Trophoblast cell (in vitro differentiated cells and primary cell): ENCODE data around the gene HERC2.
"Not testable (repeated sequence)": the region's sequence is repeated elsewhere in the genome, so short reads cannot be mapped to it uniquely, and the experiment has no call there.

Experiments
- DNase-seq, 2 donors: peaks; one replicate each; pipeline ENCODE4 v3.0.0-alpha.2; 2016
- H2AFZ ChIP-seq: 2 replicates; pipeline ENCODE4 v1.6.1; 2013; ENCODE audit warnings: low read length, moderate library complexity, mild to moderate bottlenecking; ENCODE audit not compliant: insufficient read depth, poor library complexity
- H2AK5ac ChIP-seq: 2 replicates; pipeline ENCODE4 v1.6.1; 2013; ENCODE audit warnings: mild to moderate bottlenecking, low read length
- H2BK120ac ChIP-seq: 2 replicates; pipeline ENCODE4 v1.6.1; 2013; ENCODE audit warnings: low read length, mild to moderate bottlenecking, moderate library complexity; ENCODE audit not compliant: insufficient read depth, poor library complexity
- H2BK12ac ChIP-seq: 2 replicates; pipeline ENCODE4 v1.6.1; 2013; ENCODE audit warnings: mild to moderate bottlenecking, low read length, moderate library complexity
- H2BK5ac ChIP-seq: 2 replicates; pipeline ENCODE4 v1.6.1; 2013; ENCODE audit warnings: low read length, low read depth, moderate library complexity, mild to moderate bottlenecking; ENCODE audit not compliant: poor library complexity
- H3K14ac ChIP-seq: 2 replicates; pipeline ENCODE4 v1.6.1; 2013; ENCODE audit warnings: mild to moderate bottlenecking, low read length
- H3K18ac ChIP-seq: 2 replicates; pipeline ENCODE4 v1.6.1; 2013; ENCODE audit warnings: mild to moderate bottlenecking, low read length
- H3K23ac ChIP-seq: 2 replicates; pipeline ENCODE4 v1.6.1; 2013; ENCODE audit warnings: low read length
- H3K27ac ChIP-seq: 2 replicates; pipeline ENCODE4 v1.5.1; 2013; ENCODE audit warnings: low read depth, mild to moderate bottlenecking, inconsistent platforms, low read length, moderate library complexity
- H3K27me3 ChIP-seq: 2 replicates; pipeline ENCODE4 v1.6.1; 2013; ENCODE audit warnings: inconsistent platforms, mild to moderate bottlenecking, low read length, moderate library complexity; ENCODE audit not compliant: insufficient read depth
- H3K36me3 ChIP-seq, 2 experiments: 1 replicate in 1 of 2; 2 replicates in 1 of 2; pipeline ENCODE4 v1.6.1; 2013; ENCODE audit warnings: low read length in 2 of 2, mild to moderate bottlenecking in 2 of 2, moderate library complexity in 1 of 2; ENCODE audit not compliant: insufficient read depth in 2 of 2, control insufficient read depth in 1 of 2
- H3K4ac ChIP-seq: 2 replicates; pipeline ENCODE4 v1.6.1; 2013; ENCODE audit warnings: low read depth, mild to moderate bottlenecking, low read length, moderate library complexity
- H3K4me1 ChIP-seq, 2 experiments: 1 replicate in 1 of 2; 2 replicates in 1 of 2; pipeline ENCODE4 v1.6.1; 2013; ENCODE audit warnings: low read length in 2 of 2, mild to moderate bottlenecking in 2 of 2, moderate library complexity in 1 of 2; ENCODE audit not compliant: insufficient read depth in 2 of 2, control insufficient read depth in 1 of 2
- H3K4me2 ChIP-seq: 2 replicates; pipeline ENCODE4 v1.6.1; 2013; ENCODE audit warnings: inconsistent platforms, mild to moderate bottlenecking, low read length, moderate library complexity
- H3K4me3 ChIP-seq: 2 replicates; pipeline ENCODE4 v1.5.1; 2013; ENCODE audit warnings: mild to moderate bottlenecking, low read depth, low read length, inconsistent platforms
- H3K79me1 ChIP-seq: one replicate; pipeline ENCODE4 v1.6.1; 2013; ENCODE audit warnings: low read length
- H3K79me2 ChIP-seq: 2 replicates; pipeline ENCODE4 v1.6.1; 2013; ENCODE audit warnings: low read length, mild to moderate bottlenecking; ENCODE audit not compliant: control insufficient read depth, insufficient read depth, poor library complexity
- H3K9ac ChIP-seq: 2 replicates; pipeline ENCODE4 v1.6.1; 2013; ENCODE audit warnings: mild to moderate bottlenecking, low read length
- H3K9me3 ChIP-seq: 2 replicates; pipeline ENCODE4 v1.6.1; 2013; ENCODE audit warnings: low read depth, mild to moderate bottlenecking, control low read depth, inconsistent platforms, low read length; ENCODE audit not compliant: insufficient read depth
- H4K12ac ChIP-seq: 2 replicates; pipeline ENCODE4 v1.6.1; 2013; ENCODE audit warnings: low read depth, mild to moderate bottlenecking, low read length, moderate library complexity
- H4K8ac ChIP-seq: 2 replicates; pipeline ENCODE4 v1.6.1; 2013; ENCODE audit warnings: low read depth, mild to moderate bottlenecking, low read length, moderate library complexity
- H4K91ac ChIP-seq: one replicate; pipeline ENCODE4 v1.6.1; 2013; ENCODE audit warnings: low read depth, mild to moderate bottlenecking, low read length, moderate library complexity
- WGBS: extraction: QIAGEN DNeasy Blood & Tissue Kit; methylation state at CpG from one replicate; pipeline ENCODE4 v1.1.7; 2013; ENCODE audit warnings: missing lambda C conversion rate; ENCODE audit not compliant: insufficient read length, insufficient coverage; ENCODE audit errors: extremely low coverage; 5-methylcytosine and 5-hydroxymethylcytosine counted together

The HERC2 gene

DNA sequence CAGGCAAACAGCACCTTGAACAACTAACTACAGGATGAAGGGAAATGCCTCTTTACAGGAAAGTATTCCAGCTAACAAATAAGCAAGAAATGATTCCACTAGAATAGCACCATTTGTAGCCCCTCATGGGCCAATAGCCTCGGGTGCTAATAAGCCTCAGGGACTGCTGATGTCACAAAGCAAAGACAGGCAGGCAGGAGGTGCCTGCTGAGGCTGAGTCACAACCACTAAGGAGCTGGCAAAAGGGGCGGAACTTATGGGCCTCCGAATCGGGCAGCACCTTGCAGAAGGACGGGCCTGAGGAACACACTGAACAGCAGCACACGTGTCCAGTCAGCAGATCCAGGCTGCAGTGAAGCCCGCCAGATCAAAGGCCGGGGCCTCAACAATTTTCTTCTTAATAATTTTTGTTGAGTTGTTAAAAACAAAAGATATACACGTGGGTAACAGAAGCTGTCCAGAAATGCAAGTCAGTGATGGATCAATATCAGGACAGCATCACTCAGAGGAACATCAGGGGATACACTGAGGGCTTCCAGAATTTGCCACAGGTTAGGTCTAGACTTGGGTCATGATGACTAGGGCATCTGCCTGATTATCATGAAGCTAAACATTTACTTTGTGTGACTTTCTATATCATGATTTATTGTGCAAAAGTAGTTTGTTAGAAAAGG, 170.0 kb downstream of the HERC2 start:
- not testable (repeated sequence) for H3K4me3 ChIP-seq, H3K4me2 ChIP-seq, H4K91ac ChIP-seq, H2BK12ac ChIP-seq, H3K4me1 ChIP-seq, H3K9me3 ChIP-seq, H3K23ac ChIP-seq, H2BK120ac ChIP-seq, H4K8ac ChIP-seq, H2AFZ ChIP-seq, H3K9ac ChIP-seq, H4K12ac ChIP-seq, H3K27me3 ChIP-seq, H3K79me2 ChIP-seq, H2AK5ac ChIP-seq, H3K14ac ChIP-seq, H3K27ac ChIP-seq, H3K18ac ChIP-seq, H2BK5ac ChIP-seq, H3K79me1 ChIP-seq, H3K4ac ChIP-seq
- WGBS, result no CpG with 5 or more reads among the region's 9 CpGs
- peaks cover 4 to 11% of the 10 kb centered on the region in 2 experiments for H3K36me3 ChIP-seq
- peak in 1 of 2 donors; percentile 22 for DNase-seq

GRCh38 chr15:28147801-28148200, 174.2 kb downstream of the HERC2 start:
- no peak overlapping the region for H2BK12ac ChIP-seq
- no peaks in the 10 kb centered on the region for H3K27me3 ChIP-seq
- H2BK120ac ChIP-seq, result no peak overlapping the region
- H2AFZ ChIP-seq, result no peak overlapping the region
- H4K8ac ChIP-seq, result no peak overlapping the region
- DNase-seq, result no peak
- H2AK5ac ChIP-seq, result no peak overlapping the region
- no peak overlapping the region for H3K27ac ChIP-seq
- H3K79me1 ChIP-seq, result no peaks in the 10 kb centered on the region
- no peaks in the 10 kb centered on the region for H3K4me1 ChIP-seq
- H4K12ac ChIP-seq, result no peak overlapping the region
- no peak overlapping the region for H3K9ac ChIP-seq
- H3K4me3 ChIP-seq, result no peak overlapping the region
- no peak overlapping the region for H3K14ac ChIP-seq
- no peak overlapping the region for H2BK5ac ChIP-seq
- no peaks in the 10 kb centered on the region for H3K79me2 ChIP-seq
- no CpG with 5 or more reads among the region's 3 CpGs for WGBS
- no peak overlapping the region for H3K4me2 ChIP-seq
- H3K4ac ChIP-seq, result no peak overlapping the region
- H3K9me3 ChIP-seq, result no peaks in the 10 kb centered on the region
- peaks cover 16 to 29% of the 10 kb centered on the region in 2 experiments for H3K36me3 ChIP-seq
- H4K91ac ChIP-seq, result no peak overlapping the region
- H3K18ac ChIP-seq, result no peak overlapping the region
- H3K23ac ChIP-seq, result no peak overlapping the region

DNA sequence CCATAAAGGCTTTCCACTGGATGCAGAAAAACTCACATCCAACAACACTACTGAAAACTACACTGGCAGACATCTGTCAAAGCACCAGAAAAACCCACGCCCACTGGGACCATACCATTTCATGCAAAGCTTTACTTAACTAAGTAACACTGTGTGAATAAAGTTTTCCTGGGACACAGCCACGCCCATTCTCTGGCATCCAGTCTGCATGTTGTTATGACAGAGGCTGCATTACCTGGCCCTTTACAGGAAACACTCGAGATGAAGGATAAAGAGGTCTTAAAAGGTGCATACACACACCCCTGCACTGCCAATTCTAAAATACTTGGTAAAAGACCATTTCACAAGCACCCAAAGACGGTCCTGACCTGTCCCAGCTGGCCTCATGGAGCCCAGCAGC, 176.6 kb downstream of the HERC2 start:
- DNase-seq, H3K4me2 ChIP-seq, H3K79me1 ChIP-seq, H3K23ac ChIP-seq, H3K9me3 ChIP-seq, H3K18ac ChIP-seq, H3K4me1 ChIP-seq, H3K4me3 ChIP-seq, H3K4ac ChIP-seq, H4K12ac ChIP-seq, H2BK12ac ChIP-seq, H2AK5ac ChIP-seq, H4K8ac ChIP-seq, H3K27ac ChIP-seq, H3K14ac ChIP-seq, H3K27me3 ChIP-seq, H2BK120ac ChIP-seq, H4K91ac ChIP-seq, H2BK5ac ChIP-seq, H2AFZ ChIP-seq, H3K79me2 ChIP-seq, H3K9ac ChIP-seq: not testable (repeated sequence)
- WGBS, result no CpG with 5 or more reads among the region's 4 CpGs
- H3K36me3 ChIP-seq, result peaks cover 21 to 33% of the 10 kb centered on the region in 2 experiments

DNA sequence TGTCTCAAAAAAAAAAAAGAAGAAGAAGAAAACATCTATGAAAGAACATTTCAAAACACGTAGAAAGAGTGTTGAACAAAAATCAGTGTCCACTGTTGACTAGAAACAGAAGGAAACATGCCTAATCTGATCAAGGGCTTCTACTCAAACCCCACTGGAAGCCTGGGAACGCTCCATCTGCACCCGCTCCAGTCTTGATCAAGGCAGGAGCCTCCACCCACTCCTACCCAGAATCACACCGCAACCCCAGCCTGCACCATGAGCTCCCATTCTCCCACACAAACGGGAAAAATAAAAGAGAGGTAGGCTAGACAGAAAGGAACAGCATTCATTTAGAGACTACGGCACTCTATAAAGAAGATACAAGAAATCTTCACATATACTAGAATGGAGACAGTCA, 181.9 kb downstream of the HERC2 start:
- Histone ChIP-seq H3K18ac (no peak overlapping the region), H3K4ac (no peak overlapping the region), H3K9me3 (no peaks in the 10 kb centered on the region), H3K4me2 (no peak overlapping the region), H2AK5ac (no peak overlapping the region), H3K79me1 (no peaks in the 10 kb centered on the region), H3K36me3 (peaks cover 27% of the 10 kb centered on the region in 2 experiments), H4K91ac (no peak overlapping the region), H3K27me3 (no peaks in the 10 kb centered on the region), H4K12ac (no peak overlapping the region), H3K9ac (no peak overlapping the region), H4K8ac (no peak overlapping the region), H3K23ac (no peak overlapping the region), H3K79me2 (no peaks in the 10 kb centered on the region), H2BK120ac (no peak overlapping the region), H3K4me1 (no peaks in the 10 kb centered on the region), H3K14ac (no peak overlapping the region), H3K4me3 (no peak overlapping the region), H2BK5ac (no peak overlapping the region), H2BK12ac (no peak overlapping the region), H3K27ac (no peak overlapping the region), H2AFZ (no peak overlapping the region)
- WGBS, result no CpG with 5 or more reads among the region's 6 CpGs
- no peak for DNase-seq
